ENCODE results near the gene DYNC1H1.

DYNC1H1 gene

DNA sequence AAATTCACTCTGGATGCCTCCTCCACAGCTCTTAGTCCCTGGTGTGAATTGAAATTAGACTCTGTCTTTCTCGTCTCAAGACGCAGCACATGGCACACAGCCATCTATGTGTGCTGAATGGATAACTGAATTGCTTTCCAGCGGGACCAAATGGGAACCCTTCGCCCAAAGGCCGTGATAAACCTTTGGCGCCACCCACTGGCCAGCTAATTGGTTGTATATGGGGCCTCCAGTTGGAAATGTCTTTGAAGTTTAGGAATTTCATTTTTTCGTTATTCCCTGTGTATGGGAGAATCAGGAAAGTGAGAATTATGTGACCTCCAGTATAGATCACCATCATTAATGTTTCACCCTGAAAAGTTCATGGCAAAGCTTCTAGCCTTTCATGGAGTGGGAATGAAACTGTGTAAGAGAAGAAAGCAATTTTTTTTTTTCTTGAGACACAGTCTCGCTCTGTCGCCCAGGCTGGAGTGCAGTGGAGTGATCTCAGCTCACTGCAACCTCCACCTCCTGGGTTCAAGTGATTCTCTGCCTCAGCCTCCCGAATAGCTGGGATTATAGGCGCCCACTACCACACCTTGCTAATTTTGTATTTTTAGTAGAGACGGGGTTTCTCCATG, 132.3 kb downstream of the DYNC1H1 start:
- DNase-seq (ENCODE audit: low read depth): peak; percentile 84
- TF ChIP-seq, protein P1, sequence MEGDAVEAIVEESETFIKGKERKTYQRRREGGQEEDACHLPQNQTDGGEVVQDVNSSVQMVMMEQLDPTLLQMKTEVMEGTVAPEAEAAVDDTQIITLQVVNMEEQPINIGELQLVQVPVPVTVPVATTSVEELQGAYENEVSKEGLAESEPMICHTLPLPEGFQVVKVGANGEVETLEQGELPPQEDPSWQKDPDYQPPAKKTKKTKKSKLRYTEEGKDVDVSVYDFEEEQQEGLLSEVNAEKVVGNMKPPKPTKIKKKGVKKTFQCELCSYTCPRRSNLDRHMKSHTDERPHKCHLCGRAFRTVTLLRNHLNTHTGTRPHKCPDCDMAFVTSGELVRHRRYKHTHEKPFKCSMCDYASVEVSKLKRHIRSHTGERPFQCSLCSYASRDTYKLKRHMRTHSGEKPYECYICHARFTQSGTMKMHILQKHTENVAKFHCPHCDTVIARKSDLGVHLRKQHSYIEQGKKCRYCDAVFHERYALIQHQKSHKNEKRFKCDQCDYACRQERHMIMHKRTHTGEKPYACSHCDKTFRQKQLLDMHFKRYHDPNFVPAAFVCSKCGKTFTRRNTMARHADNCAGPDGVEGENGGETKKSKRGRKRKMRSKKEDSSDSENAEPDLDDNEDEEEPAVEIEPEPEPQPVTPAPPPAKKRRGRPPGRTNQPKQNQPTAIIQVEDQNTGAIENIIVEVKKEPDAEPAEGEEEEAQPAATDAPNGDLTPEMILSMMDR (conservative IDR thresholded peaks at IDR 0.05; ENCODE audit: control insufficient read depth, insufficient read depth, low read depth, low read length): peak; percentile 87
- H3K4me3 ChIP-seq (ENCODE audit: control insufficient read depth, low read depth, low read length): peak overlapping the region; percentile 6

DNA sequence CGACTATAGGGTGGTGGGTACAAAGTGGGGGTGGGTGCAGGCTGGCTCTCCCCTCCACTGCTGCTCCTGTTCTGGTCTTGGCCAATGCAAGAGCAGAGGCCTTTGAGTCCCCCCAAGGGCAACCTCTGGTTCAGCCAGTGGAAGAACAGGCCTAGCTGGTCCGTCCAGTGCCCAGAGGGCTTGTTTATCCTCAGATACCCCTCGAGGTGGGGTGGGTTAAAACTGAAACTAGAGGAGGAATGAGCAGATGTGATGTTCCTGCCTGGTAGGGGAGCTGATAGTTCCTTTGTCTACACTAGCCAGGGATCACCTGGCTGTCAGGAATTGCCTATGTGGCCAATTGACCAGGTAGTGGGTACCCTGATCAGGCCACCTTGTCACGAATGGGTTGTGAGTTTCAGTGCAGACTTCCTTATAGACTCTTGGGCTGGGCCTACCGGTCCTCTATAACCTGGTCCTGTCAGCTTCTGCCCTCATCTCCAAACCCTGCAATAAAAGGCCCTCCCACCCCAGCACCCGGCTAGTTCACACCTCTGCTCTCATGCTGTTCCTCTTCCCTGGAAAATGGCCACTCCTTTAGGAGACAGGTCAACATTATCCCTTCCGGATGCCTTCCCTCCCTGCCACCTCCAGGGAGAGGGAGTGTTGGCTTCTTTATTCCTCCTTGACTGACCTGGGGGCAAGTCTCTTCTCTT, 133.2 kb downstream of the DYNC1H1 start:
- no peak overlapping the region for H3K4me3 ChIP-seq (ENCODE audit: control insufficient read depth, low read depth, low read length)
- TF ChIP-seq, protein P1 (conservative IDR thresholded peaks at IDR 0.05; ENCODE audit: control insufficient read depth, insufficient read depth, low read depth, low read length): no peak
- no peak for DNase-seq (ENCODE audit: low read depth)

DNA sequence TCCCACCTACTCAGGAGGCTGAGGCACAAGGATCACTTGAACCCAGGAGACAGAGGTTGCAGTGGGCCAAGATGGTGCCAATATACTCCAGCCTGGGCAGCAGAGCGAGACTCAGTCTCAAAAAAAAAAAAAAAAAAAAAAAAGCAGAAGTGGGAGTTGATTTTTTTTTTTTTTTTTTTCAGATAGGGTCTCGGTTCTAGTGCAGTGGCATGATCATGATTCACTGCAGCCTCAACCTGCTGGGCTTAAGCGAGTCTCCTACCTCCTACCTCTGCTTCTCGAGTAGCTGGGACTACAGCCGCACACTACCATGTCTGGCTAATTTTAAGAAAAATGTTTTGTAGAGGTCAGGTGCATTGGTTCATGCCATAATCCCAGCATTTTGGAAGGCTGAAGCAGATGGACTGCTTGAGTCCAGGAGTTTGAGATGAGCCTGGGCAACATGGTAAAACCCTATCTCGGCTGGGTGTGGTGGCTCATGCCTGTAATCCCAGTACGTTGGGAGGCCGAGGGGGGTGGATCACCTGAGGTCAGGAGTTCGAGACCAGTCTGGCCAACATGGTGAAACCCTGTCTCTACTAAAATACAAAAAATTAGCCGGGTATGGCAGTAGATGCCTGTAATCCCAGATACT, 138.8 kb downstream of the DYNC1H1 start:
- H3K4me3 ChIP-seq (ENCODE audit: control insufficient read depth, low read depth, low read length): no peak overlapping the region
- TF ChIP-seq, protein P1 (conservative IDR thresholded peaks at IDR 0.05; ENCODE audit: control insufficient read depth, insufficient read depth, low read depth, low read length): no peak
- no peak for DNase-seq (ENCODE audit: low read depth)

DNA sequence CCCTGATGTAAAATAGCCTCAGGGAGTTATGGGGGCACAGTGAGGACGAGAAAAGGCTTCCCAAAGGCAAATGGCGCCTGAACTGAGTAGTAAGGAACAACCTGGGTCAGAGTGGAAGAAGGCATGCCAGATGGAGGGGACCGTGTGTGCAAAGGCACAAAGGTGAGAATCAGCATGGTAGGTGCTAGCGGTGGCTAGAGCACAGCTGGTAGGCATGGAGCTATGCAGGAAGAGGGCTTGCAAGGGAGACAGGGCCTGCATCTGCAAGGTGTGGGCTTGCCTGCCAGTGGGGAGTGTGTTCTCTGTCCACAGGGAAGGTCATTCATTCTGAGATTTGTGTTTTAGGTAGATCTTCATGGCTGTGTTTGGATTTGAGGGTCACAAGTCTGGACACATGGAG, 141.0 kb downstream of the DYNC1H1 start:
- TF ChIP-seq, protein P1 (conservative IDR thresholded peaks at IDR 0.05; ENCODE audit: control insufficient read depth, insufficient read depth, low read depth, low read length): no peak
- H3K4me3 ChIP-seq (ENCODE audit: control insufficient read depth, low read depth, low read length): no peak overlapping the region
- DNase-seq (ENCODE audit: low read depth): no peak

All from fibroblast of mammary gland (primary cell).